AG04449 (cell line): ENCODE data around the gene CHST8.

Source experiments
- CTCF ChIA-PET: fragments of 350-600 bp; formaldehyde crosslinking; extraction: SDS; loops from one replicate; lab custom pipeline; 2021; ENCODE audit warnings: antibody characterized with exemption; lab: Yijun Ruan, JAX
- POLR2A ChIA-PET: fragments of 400-600, 350-600 bp; formaldehyde crosslinking; extraction: SDS; loops from one replicate; lab custom pipeline; 2020; ENCODE audit warnings: antibody characterized with exemption, inconsistent platforms; lab: Yijun Ruan, JAX
- DNase-seq: peaks from one replicate; pipeline ENCODE4 v3.0.0-alpha.2; 2010; ENCODE audit warnings: low read depth, low spot score
- H3K4me3 ChIP-seq: 2 replicates; pipeline ENCODE4 v1.5.1; 2011; ENCODE audit warnings: low read depth, mild to moderate bottlenecking, control low read depth, low read length
- TF ChIP-seq, protein P1 (sequence below): IDR thresholded peaks from one replicate; pipeline ENCODE4 v1.5.1; 2011; ENCODE audit warnings: mild to moderate bottlenecking, moderate library complexity, low read length, control low read depth, inconsistent platforms; ENCODE audit not compliant: insufficient read depth; ENCODE audit errors: missing control alignments

Gene CHST8

DNA sequence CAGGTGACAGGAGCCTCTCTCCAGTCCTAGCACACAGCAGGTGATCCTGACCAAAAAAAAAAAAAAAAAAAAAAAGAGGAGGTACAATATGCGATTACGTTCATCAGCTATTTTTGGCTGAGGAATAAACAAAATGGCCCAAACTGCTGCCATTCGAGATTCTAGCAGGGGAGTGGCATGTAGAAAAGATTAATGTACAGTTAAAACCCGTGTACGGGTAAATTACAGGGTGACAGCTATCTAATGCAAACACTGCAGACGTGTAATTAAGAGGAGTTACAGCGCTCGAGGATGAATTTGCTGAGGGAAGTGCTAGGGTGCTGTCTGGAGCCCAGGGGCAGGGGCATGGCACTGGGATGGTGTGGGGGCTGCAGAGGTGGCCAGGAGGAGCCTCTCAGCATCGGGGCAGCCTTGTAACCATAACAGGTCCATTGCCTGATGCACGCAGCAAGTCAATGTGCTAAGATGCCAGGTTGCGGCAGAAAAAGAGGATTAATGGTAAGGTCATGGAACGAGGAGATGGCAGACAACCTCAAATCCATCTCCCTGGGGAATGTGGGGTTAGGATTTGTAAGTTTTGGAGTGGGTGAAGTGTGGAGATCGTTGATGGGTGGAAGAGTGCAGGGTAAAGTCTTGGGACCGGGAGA is 17.4 kb downstream of the CHST8 start:
- POLR2A ChIA-PET = no interaction called here
- TF ChIP-seq, protein P1, sequence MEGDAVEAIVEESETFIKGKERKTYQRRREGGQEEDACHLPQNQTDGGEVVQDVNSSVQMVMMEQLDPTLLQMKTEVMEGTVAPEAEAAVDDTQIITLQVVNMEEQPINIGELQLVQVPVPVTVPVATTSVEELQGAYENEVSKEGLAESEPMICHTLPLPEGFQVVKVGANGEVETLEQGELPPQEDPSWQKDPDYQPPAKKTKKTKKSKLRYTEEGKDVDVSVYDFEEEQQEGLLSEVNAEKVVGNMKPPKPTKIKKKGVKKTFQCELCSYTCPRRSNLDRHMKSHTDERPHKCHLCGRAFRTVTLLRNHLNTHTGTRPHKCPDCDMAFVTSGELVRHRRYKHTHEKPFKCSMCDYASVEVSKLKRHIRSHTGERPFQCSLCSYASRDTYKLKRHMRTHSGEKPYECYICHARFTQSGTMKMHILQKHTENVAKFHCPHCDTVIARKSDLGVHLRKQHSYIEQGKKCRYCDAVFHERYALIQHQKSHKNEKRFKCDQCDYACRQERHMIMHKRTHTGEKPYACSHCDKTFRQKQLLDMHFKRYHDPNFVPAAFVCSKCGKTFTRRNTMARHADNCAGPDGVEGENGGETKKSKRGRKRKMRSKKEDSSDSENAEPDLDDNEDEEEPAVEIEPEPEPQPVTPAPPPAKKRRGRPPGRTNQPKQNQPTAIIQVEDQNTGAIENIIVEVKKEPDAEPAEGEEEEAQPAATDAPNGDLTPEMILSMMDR = no peak
- no peak overlapping the region for H3K4me3 ChIP-seq
- CTCF ChIA-PET = no interaction called here
- DNase-seq = no peak

DNA sequence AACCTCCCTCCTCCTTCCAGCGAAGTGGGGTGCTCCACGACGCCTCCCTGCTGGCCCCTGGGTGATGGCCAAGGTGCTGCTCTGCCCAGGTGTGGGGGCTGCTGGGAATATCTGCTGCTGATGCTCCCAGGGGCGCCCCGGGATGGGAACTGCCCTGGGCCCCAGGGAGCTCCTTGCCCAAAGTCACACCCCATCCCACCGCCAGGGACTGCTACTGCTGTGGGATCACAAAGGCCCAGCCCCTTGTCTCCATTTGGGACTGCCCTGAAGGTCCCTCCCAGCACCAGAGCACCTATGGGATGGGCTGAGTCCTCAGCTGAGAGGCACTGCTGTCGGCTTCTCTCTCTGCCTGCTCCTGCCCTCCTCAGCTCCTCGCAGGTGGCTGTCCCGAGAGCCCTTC is 19.0 kb downstream of the CHST8 start:
- CTCF ChIA-PET = no interaction called here
- TF ChIP-seq, protein P1 = no peak
- H3K4me3 ChIP-seq = no peak overlapping the region
- POLR2A ChIA-PET = no interaction called here
- no peak for DNase-seq

DNA sequence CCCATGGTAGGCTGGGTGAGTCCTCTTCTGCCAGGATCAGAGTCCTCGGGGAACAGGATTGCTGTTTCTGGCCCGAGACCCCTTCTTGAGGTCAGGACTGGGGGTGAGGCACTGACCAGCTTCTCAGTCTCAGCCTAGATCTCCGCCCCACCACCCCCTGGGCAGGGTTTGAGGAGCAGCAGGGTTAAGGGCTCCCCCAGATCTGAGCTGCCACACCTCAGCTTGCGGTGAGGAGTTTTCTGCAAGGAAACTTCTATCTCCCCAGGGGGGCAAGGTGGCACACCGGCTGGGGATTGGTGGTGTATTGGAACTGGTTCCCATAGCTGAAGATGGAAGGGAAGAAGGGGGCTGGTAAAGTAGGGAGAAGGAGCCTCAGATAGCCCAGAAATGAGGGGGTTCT is 19.5 kb downstream of the CHST8 start:
- no peak overlapping the region for H3K4me3 ChIP-seq
- no peak for DNase-seq
- TF ChIP-seq, protein P1 = no peak
- ChIA-PET POLR2A (no interaction called here), CTCF (no interaction called here)

DNA sequence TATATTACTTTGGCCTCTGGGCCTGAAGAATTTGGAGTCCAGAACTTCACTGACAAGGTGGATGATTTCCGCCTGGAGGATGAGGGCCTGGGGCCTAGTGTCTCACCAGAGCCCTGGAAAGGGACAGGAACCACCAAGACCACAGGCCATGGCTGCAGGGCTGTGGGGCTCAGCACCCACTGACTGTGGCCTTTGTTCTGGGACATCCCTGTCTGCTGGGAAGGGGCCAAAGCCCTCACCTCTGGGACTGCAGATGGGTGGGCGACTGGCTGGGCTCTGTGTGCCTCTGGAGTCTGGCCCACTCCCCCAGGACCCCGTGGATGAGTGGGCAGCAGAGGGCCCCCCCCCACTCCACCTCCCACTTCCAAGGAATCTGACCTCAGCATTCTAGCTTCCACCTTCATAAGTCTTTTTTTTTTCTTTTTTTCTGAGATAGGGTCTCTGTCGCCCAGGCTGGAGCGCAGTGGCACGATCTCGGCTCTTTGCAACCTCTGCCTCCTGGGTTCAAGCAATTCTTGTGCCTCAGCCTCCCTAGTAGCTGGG is 20.3 kb downstream of the CHST8 start:
- CTCF ChIA-PET = no interaction called here
- POLR2A ChIA-PET = no interaction called here
- DNase-seq = no peak

DNA sequence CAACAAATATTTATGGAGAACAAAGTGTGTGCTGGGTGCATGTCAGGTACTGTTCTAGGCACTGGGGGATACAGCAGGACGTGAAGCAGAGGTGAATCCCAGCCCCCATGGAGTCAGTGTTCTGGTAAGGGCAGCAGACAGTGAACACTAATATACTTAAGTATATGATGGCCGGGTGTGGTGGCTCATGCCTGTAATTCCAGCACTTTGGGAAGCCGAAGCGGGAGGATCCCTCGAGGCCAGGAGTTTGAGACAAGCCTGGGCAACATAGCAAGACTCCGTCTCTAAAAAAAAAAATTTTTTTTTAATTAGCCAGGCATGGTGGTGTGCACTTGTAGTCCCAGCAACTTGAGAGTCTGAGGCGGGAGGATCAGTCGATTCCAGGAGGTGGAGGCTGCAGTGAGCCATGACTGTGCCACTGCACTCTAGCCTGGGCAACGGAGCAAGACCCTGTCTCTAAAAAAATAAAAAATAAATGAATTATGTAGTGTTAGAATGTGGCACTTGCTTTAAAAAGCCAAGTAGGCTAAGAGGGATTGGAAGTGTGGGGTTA is 22.6 kb downstream of the CHST8 start:
- no peak for DNase-seq
- POLR2A ChIA-PET = no interaction called here
- TF ChIP-seq, protein P1 = no peak
- CTCF ChIA-PET = no interaction called here
- no peak overlapping the region for H3K4me3 ChIP-seq

More for the DNA sequence above, 20.3 kb downstream of the CHST8 start:
- TF ChIP-seq, protein P1 = no peak
- no peak overlapping the region for H3K4me3 ChIP-seq

DNA sequence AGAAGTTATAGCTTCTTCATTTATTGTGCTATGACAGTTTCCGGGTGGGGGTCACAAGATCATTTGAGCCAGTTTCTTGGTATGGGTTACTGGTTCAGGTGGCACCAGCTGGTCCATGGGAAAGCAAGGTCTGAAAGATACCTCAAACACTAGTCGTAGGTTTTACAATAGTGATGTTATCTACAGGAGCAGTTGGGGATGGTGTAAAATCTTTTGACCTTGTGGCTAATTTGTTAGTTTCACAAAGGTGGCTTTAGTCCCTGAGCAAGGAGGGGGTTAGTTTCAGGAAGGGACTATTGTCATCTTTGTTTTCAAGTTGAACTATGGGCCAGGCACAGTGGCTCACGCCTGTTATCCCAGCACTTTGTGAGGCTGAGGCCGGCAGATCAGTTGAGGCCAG is 24.6 kb downstream of the CHST8 start:
- no peak overlapping the region for H3K4me3 ChIP-seq
- TF ChIP-seq, protein P1 = no peak
- DNase-seq = no peak
- POLR2A ChIA-PET = no interaction called here
- CTCF ChIA-PET = no interaction called here
